Hematopoietic multipotent progenitor cell treated with erythropoietin and hydrocortisone succinate and interleukin-3 and kit ligand, for 17 days (in vitro differentiated cells): Measurements from ENCODE around the gene CCDC192.

Experiments
- DNase-seq: peaks from one replicate; pipeline ENCODE4 v3.0.0-alpha.2; 2015; ENCODE audit warnings: low spot score

The CCDC192 gene

DNA sequence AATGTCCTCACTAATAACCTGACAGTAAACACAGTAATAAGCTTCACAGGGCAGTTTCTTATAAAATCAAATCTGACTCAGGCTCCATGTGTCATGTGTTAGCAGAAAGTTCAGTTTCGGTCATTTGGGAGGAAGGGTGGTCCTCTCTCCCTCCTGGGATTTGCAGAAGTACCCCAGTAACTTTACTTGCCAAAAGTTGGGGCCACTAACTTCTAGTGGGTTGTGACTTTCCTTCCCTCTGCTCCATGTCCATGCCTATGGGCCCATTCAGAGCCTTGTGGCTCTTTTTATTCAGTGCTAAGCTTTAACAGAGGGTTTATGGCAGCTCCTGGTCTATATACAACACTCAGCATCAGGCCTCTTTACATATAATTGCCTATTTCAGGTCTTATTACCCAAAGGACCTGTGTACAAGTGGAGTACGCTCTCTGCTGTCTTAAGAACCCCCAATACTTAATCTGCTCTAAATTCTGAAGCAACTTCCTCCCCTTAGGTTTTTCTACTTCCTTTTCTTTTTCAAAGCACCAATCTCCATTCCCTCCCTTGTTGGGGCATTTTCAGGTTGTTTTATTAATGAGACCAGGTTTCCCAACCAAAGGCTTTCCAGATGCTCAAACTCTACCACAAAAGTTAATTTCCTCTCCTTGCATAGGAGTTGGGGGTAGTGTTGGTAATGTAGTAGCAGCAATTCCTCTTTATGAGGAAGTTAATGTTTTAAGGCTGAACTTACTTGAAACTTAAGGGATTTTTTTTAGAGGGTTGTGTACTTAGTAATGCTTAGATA is 107.7 kb downstream of the CCDC192 start:
- DNase-seq: no peak

GRCh38 chr5:127812570-127812969 is 109.4 kb downstream of the CCDC192 start:
- DNase-seq: no peak

- no peak for DNase-seq
Measured at GRCh38 chr5:127813633-127814587, 110.7 kb downstream of the CCDC192 start.

- no peak for DNase-seq
Measured at GRCh38 chr5:127814588-127814973, 111.4 kb downstream of the CCDC192 start.

GRCh38 chr5:127820910-127821553 is 117.8 kb downstream of the CCDC192 start:
- no peak for DNase-seq

GRCh38 chr5:127821896-127822295 is 118.7 kb downstream of the CCDC192 start:
- DNase-seq: no peak

DNA sequence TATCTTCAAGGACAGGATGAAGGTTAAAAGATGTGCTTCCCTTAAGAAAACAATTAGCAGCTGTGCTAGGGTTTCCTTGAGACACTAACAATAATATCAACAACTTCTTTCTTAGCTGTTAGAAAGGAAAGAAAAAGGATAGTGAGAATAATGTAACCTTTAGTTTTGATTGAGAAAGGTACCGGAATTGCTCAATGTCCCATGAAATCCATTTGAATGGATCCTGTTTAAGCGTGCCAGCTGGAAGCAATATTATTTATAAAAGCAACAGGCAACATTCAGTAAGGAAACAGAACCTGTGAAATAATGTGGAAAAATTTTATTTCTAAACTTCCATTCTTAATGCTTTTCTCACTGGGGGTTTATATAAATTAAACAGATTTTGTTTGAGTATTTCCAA is 120.9 kb downstream of the CCDC192 start:
- DNase-seq: no peak

DNA sequence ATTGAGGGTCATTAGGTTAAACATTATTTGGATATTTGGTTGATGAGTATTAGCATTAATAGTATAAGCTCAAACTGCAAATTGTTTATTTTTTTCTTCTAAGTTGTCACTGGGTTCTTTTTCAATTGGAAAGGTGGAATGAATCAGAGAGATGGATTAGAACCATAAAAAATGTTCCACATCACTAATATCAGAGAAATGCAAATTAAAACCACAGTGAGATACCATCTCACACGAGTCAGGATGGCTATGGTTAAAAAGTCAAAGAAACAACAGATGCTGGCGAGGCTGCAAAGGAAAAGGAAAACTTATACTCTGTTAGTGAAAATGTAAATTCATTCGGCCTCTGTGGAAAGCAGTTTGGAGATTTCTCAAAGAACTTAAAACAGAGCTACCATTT is 122.8 kb downstream of the CCDC192 start:
- DNase-seq: no peak

DNA sequence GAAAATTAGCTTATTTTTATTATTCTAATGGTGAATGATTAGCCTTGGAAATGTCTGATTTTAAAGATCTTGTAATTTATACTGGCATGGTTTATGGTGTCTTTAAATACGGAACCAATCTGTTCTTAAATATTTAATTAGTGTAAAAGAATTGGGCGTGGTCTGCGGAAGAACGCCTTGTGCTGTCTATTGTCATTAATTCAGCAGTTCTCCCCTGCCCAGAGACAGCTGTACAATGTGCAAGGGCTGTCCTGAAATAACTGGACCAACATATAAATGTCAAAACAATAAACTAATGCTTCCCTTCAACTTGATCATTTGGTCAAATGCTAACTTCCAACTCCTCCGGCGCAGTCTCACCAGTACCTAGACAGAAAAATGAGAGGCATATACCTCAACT is 124.3 kb downstream of the CCDC192 start:
- no peak for DNase-seq

DNA sequence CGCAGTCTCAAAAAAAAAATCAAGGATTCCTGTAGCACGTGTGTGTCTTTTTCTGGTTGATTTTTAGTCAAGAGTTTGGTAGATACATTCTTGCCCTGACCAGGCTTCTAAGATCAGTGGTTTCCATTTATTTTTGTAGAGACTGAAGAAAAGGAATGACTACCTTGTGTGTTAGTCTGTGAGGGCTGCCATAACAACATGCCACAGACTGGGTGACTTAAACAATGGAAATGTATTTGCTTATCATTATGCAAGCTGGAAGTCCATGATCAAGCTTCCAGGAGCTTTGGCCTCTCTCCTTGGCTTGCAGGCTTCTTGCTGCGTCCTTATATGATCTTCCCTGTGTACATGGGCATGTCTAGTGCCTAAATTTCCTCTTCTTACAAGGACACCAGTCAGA is 127.0 kb downstream of the CCDC192 start:
- DNase-seq: no peak

DNA sequence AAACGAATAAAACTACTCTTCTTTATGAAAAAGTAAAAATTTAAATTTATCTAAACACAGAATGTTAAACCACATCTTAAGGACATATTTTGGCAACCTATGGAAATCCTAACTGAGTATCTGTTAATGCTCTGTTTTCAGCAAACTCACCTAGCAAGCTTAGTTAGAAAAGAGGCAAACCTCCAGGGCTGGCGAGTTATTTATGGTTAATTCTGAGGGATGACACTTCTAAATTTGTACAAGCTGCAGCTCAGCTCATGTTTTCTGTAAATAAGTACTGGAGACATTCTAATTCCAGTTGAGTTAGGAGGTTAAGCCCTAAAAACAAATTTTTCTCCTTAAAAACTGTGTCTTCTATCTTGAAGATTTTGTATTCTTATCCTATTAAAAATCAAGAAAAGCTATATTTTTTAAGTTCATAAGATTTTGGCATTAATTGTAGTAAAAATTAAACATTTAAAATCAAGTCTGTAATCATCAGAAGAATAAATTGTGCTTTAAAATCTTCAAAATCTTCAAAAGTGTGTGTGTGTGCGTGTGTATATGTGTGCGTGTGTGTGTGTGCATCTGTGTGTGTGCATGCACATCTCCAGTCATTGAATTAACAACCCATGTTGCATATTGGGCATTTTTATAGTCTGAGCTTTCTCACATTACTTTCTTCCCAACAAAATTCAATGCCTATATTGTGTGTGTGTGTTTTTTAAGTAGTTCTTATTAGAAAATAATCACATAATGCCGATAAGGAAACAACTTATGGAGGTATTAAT is 127.8 kb downstream of the CCDC192 start:
- DNase-seq: no peak

DNA sequence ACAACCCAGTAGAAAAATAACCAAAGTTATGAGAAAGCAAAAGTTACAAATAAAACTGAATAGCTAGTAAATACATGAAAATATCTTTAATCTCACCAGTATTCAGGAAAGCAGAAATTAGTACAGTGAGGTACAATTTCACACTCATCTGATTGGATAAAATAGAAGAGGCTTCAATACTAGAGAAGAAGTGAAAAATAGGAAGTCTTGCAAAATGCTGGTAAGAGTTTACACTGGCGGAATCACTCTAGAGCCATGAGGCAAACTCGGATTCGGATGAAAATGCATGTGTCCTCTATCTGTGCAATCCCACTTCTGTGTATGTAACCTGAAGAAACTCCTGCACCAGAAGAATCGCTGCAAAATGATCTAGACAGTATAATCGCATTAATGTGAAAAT is 128.9 kb downstream of the CCDC192 start:
- DNase-seq: no peak

DNA sequence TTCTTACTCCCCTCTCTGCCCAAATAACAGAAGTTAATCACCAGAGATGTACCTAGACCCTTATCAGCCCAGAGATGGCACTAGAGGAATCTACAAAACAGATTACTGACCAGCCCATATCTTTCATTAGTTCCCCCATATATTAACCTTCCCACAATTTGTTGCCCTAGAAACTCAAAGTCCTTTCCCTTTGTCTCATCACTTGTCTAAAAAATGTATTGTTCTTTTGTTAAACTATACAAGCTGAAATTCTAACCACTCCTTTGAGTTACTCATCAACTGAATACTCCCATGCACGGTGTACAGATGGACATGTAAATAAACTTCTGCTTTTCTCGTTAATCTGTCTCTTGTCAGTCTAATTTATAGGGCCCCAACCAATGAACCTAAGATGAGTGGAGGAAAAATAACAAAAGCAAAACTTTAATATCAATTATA is 130.9 kb downstream of the CCDC192 start:
- no peak for DNase-seq

DNA sequence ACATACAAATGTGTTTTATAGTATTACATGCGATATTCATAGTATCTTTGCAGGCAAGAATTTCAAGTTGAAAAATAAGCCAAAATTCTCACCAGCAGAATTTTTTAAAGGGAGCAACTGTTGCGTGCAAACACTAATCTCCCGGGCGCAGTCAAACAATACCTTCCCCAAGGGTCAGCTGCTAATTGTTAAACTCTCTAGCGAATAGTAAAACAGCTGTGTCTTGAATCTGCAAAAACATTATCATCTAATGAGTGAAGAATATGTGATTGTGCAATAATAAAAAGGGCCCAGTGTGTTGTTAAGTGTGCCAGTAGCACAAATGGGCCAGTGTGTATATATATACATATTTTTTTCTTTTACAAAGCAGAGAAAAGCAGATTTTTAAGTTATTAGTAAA is 131.4 kb downstream of the CCDC192 start:
- no peak for DNase-seq

DNA sequence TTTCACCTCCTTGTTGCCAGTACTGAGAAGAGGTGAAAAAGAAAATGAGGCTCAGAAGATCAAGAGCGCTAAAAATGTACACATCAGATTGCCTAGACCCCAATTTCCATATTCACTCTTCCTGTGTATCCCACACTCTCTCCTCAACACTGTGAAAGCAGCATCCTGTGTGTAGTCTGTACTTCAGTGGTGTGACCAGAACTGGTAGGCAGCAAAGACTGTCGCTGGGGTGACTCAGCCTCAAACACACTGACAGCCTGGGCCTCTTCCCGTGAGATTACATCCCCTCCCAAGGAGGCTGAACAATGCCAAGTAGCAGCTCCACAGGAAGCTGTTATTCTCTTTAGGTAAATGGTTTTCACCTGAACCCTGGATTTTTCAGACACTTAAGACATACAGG is 135.5 kb downstream of the CCDC192 start:
- no peak for DNase-seq

DNA sequence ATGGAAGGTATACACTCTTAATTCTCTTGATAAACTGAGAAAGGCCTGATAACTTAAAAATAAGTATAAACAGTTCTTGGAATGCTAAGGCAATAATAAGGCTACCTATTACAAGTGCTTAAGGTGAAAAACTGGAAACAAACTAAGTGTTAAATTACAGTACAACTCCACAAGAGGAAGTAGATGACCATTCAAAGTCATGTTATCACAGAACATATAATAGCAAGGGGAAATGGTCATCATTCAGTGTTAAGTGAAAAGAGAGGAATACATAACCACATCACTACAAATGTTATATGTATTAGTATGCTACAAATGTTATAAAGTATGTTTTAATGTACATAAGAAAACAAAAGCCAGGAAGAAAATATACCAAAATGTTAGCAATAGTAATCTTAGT is 135.9 kb downstream of the CCDC192 start:
- DNase-seq: no peak

- no peak for DNase-seq
Measured at GRCh38 chr5:127839496-127840197, 136.5 kb downstream of the CCDC192 start.

DNA sequence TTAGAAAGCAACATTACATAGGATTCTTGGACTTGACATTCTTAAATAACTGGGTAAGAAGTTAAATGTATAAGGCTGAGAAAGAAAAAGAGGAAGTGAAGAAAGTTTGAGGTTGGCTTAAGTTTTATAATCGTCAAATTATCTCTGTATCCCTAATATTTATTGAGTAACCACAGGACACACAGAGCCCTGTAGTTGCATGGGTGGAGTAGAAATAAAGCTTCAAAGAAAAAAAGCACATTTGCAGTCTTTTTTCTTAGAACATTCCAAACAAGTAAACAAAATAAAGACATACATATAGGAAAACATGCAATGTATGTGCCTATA is 137.0 kb downstream of the CCDC192 start:
- no peak for DNase-seq

- DNase-seq: no peak
Measured at GRCh38 chr5:127840809-127841208, 137.6 kb downstream of the CCDC192 start.

- DNase-seq: no peak
Measured at GRCh38 chr5:127844581-127845021, 141.4 kb downstream of the CCDC192 start.

- DNase-seq: no peak
Measured at GRCh38 chr5:127846884-127847283, 143.7 kb downstream of the CCDC192 start.
